HG03045 (cell line): ENCODE measurements around the gene MYO3B.
"Not testable (repeated sequence)": the region's sequence is repeated elsewhere in the genome, so short reads cannot be mapped to it uniquely, and the experiment has no call there.

Experiments
- ATAC-seq: cut with Tn5 transposase; IDR thresholded peaks from one replicate; pipeline ENCODE4 v1.9.1; 2021; ENCODE audit warnings: mild to moderate bottlenecking, moderate library complexity; ENCODE audit not compliant: unreplicated experiment

MYO3B gene

DNA sequence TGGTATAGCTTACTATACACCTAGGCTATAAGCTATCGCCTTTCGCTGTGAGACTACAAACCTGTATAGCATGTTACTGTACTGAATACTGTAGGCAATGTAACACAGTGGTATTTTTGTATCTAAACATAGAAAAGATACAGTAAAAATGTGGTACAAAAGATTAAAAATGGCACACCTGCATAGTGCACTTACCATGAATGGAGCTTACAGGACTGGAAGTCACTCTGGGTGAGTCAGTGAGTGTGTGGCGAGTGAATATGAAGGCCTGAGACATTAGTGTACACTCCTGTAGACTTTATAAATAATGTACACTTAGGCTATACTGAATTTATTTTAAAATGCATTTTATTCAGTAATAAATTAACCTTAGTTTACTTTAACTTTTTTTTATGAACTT, 279.0 kb downstream of the MYO3B start:
- ATAC-seq = no peak

DNA sequence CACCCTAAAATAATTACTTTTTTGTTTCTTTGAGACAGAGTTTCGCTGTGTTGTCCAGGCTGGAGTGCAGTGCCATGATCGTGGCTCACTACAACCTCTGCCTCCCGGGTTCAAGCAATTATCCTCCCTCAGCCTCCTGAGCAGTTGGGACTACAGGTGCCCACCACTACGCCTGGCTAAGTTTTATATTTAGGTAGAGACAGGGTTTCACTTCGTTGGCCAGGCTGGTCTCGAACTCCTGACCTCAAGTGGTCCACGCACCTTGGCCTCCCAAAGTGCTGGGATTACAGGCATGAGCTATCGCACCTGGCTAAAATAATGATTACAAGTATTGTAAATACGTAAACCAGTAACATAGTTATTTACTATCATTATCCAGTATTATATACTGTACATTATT, 279.8 kb downstream of the MYO3B start:
- ATAC-seq = no peak

DNA sequence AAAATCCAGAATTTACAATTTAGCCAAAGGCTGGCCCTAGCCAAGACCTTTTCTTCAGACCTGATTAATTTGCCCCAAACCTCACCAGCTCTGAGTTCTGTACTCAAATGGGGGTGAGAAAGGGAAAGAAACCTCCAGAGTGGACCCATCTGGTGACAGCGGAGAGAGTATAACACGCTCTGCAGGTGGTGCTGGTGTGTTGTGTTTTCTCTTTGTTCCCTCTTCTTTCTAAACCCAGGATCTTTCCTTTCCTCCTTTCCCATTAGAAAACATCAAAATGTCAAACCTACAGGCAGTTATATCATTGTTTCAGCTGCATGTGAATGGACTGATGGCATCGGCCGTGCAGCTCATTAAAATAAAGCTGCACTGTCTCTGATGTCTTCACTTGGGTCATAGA, 283.9 kb downstream of the MYO3B start:
- no peak for ATAC-seq

DNA sequence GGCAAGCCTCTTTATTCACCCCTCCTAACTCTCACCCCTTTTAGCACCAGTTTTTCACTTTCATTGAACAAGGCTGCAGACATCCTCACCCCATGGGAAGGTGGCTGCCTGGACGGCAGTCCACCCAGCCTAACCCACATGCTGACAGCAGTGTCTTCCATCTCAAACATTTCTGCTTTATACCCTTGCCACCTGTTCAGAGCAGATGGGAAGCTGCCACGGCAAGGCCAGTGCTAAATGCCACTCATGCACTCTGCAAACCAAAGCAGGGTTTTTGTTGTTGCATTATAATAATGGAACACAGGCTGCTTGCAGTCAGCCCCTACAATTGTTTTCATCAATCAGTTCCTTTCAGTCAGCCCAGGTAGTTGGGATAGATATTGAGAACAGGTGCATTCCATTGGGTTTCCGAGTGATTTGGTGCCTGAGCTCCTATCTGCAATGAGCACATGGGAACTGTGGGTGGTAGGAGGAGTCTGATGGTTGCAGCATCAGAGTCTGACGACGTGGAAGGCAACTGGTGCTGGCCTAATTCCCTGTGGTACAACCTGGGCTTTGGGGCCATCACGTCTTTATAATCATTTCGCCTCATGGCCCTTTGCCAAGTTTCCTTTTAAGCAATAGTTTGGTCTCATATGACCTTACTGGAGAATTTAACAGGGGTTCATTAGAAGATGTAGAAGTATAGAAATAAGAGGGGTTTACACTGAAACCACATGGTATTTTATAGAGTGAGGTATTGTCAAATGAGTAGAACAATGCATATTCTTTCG, 284.7 kb downstream of the MYO3B start:
- no peak for ATAC-seq

DNA sequence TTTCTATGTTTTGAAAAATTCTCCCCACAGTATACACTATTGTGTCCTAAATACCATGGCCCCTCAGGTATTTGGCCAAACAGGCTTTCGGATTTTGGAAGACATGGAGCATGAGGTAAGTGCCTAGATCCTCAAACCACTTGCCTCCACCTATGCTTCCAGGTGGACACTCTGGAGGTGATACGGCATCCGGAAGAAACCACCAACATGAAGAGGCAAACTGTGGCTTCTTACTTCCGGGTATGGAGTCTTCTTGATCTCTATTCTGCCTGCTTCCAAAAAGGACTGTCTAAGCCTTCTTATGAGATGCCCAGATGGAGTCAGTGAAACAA, 285.2 kb downstream of the MYO3B start:
- no peak for ATAC-seq

DNA sequence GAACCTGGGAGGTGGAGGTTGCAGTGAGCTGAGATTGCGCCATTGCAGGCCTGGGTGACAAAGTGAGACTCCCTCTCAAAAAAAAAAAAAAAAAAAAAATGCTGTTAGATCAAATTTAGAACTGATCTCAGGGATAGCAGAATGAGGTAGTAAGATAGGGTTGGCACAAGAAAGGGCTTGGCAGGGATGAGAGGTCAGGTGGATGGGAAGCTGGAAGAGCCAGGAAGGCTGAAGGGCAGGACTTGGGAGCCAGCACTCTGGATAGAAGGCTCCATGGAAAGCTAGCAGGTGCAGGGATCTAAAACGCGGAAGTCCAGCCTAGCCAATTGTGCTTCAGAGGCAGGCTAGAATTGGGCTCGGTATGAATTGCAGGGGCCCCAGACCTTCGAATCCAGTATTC, 286.3 kb downstream of the MYO3B start:
- no peak for ATAC-seq

DNA sequence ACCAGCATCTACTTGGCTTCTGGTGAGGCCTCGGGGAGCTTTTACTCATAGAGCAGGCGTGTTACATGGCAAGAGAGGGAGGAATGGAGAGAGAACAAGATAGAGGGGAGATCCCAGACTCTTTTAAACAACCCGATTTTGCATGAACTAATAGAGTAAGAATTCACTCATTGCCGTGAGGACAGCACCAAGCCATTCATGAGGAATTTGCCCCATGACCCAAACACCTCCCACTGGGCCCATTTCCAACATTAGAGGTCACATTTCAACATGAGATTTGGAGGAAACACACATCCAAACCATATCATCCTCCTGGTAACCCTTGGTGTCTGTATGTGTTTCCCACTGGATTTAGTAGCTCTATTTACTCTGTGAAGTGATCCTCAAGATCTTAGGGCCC, 287.3 kb downstream of the MYO3B start:
- ATAC-seq = no peak

DNA sequence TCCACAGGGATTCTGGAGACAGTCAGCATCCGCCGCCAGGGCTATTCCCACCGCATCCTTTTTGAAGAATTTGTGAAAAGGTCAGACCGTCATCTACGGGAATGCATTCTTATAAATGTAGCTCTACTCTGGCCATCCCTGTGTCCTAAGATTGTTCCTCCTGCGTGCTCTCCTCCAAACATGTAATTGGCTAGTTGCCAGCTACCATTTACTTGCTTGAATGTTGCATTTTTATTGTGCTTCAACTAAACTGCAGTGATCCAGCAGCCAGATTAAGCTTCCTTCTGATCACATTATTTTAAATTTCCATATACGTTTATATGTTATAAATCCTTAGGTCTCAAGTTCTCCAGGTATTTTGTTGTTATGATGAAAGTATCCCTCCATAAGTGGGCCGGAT, 288.7 kb downstream of the MYO3B start:
- ATAC-seq = no peak

DNA sequence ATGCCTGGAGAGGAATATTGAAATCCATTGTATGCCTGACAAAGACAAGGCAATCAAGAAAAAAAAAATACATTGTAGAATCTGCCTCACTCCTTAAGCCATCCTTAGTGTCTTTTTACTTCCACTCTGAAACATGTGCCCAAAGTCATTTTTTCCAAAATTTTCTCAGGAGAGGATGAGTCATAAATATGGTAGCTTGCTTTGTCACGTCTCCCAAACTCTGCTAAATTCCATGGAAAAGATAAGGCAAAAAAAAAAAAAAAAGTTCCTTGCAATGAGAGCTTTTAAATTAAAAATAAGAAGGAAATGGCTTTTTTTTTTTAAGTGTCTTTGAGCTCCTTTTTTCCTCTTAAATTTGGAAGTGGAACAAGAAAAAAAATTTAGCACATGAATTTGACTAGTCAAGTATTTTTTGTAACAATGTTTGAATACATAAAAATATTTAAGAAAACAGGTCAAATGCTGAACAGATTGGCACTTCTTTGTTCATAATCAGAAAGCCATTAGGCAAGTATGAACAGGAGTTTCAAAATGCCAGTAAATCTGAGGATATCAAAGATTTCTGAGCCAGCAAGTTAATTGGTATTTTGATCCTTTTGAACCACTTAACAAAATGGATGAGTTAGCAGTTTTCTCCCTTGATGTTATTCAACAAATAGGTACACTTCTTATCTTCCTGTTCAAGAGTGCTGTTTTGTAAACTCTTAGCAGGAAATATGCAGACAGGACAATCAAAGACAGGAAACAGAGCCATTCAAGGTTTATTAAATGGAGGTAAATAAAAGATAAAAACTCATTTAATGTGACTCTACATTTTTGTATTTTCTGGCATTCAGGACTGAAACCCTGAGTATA, 289.8 kb downstream of the MYO3B start:
- ATAC-seq = no peak

DNA sequence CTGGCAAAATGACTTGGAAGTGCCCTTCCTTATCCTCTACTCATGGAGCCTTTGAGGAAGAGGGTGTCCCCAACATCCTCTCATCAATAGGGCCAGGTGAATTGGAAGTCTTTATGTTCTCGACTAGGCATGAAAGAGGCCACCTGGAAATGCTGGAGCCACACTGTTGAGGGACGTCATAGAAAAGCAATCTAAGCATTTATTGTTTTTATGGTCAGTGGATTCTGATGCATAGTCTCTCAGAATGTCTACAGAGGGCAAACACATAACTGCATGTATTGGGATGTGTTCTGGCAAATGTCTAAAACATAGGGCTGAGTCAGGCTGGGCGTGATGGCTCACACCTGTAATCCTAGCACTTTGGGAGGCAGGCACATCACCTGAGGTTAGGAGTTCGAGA, 290.6 kb downstream of the MYO3B start:
- no peak for ATAC-seq

DNA sequence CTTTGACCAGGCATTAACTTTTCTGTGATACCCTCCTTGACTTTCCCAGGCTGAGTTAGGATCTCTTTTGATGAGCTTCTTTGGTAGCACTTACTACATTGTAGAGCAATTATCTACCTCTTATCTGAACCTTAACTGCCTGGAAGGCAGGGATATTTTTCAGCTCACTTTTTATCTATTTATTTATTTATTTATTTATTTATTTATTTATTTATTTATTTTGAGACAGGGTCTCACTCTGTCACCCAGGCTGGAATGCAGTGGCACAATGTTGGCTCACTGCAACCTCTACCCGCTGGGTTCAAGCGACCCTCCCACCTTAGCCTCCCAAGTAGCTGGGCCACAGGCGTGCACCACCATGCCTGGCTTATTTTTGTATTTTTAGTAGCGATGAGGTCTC, 294.6 kb downstream of the MYO3B start:
- not testable (repeated sequence) for ATAC-seq

DNA sequence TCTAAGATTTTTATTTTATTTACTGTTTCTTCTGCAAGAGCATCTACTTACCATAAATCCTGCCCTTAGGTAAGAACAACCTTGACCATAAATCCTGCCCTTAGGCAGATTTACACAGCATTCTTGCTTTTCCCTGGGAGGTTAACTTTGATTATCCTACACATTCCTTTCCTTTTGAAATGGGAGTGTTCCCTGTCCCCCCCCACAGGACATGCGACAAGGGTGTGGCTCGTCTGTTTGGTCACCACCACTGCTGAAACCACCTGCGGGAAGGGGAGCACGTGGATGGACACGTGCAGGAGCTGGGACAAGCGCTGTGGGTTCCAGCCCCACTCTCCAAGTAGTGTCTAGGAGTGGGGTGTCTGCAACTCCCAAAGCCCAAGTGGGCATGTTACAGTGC, 297.9 kb downstream of the MYO3B start:
- ATAC-seq = no peak

DNA sequence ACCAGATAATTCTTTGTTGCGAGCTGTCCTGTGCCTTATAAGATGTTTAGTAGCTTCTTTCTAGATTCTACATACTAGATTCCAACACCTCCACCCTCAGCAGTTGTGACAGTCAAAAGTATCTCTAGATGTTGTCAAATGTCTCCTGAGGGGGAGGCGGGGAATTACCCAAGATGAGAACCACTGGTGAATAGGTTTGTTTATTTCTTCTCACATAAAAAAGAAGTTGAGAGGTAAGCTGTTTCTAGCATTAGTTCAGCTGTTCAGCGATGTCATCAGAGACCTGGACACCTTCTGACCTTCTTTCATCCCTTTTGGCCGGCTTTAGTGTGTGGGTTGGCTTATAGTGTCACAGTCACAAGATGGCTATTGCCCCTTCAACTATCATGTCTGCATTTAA, 299.7 kb downstream of the MYO3B start:
- no peak for ATAC-seq

DNA sequence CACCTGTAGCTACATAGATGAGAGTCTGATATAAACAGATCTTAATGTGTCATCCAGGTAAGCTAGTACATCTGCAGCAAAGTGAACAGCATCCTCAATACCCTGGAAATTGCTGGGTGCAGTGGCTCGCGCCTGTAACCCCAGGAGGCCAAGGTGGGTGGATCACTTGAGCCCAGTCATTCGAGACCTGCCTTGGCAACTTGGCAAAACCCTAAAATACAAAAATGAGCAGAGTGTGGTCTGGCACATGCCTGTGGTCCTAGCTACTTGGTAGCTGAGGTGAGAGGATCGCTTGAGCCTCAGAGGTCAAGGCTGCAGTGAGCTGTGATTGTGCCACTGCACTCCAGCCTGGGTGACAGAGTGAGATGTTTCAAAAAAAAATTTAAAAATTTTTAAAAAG, 303.3 kb downstream of the MYO3B start:
- no peak for ATAC-seq

DNA sequence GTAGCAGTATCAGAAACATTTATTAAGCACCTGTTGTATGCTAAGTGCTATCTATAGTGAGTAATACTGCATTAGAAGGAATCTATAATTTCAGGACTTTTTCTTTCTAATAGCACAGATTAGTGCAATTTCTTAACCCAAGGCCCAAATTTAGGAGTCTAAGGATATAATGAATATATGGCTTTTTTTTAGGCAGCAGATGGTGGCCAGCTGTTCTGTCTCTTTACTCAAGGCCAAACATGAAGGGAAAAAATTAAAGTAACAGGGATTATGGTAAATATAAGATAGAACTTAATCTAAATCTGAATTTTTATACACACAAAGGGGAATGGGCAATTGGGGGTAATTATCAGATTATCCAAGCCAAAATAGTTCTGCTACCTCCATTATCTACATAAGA, 306.6 kb downstream of the MYO3B start:
- no peak for ATAC-seq

DNA sequence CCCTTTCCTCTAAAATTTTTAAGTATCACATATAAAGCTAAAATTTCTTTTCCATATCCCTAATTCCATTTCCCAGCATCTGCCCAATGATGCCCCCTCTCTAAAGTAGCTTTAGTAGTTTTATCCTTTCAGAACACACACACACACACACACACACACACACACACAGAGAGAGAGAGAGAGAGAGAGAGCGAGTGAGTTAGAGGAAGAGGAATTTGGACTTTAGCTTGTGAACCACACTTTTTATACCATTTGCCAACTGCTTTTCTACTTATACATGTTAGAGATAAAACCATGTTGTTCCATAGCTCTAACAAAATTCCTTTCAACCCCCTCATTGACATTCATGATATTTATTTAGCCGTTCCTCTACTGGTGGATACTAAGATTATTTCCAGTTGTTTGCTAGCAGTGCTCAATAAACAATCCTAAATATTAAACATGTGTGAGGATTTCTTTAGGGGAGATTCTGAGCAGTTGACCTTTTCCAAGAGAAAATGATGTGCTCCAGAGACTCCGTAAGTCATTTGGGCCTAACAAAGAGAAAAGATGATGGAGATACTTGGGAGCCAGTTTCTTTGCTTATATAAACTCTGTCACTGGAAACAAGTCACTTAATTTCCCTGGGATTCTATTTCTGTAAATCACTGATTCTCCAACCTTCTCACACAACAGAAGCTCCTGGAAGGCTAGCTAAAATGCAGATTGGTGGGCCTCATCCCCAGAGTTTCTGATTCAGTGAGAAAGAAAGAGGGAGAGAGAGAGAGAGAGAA, 307.5 kb downstream of the MYO3B start:
- ATAC-seq = no peak

DNA sequence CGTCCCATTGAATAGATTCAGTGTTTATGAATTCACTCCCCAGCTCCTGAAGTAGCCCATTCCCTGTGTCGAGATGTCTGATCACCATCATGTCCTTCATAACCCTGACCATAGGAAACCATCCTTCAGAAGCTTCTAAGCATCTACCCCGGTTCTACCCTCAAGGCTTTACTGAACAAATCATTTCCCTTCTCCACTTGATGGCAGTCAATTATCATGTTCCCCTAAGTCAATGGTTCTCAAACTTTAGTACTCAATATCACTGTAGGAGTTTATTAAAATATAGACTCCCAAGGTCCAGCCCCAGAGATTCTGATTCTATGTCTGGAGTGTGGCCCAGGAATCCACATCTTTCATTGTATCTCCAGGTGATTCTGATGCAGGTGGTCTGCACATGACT, 308.8 kb downstream of the MYO3B start:
- no peak for ATAC-seq

DNA sequence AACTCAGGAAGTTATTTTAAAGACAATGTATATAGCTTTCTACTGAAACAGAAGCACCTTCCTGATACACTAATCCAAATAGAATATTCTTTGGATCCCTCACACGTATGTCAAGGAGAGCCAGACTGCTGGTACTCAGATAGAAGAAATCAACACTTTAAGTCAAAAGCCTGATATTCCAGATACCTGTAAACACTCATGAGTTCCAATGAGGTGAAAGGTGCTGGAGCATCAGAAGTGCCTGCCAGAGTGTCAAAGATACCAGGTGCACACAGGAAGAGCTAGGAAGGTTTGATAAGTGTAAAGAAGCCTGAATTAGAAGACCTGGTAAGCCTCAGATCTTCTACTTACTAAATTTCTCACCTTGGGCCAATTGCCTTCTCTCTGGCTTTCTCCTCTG, 310.9 kb downstream of the MYO3B start:
- no peak for ATAC-seq

DNA sequence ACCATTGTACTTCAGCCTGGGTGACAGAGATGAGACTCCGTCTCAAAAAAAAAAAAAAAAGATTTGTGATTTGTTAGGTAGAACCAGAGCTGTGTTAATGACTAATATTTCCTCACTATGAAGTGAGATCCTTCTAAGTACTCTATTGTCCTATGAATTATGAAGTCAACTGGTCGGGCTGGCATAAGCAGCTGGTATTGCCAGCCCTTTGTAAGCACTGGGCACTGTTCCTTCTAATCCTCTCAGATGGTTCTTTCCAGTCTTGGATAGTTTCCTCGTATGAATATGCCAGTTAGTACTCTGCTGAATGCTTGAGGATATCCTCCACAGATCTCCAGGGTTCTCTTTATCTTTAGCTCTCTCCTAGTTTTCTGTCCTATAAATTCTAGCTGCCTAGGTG, 314.1 kb downstream of the MYO3B start:
- no peak for ATAC-seq

DNA sequence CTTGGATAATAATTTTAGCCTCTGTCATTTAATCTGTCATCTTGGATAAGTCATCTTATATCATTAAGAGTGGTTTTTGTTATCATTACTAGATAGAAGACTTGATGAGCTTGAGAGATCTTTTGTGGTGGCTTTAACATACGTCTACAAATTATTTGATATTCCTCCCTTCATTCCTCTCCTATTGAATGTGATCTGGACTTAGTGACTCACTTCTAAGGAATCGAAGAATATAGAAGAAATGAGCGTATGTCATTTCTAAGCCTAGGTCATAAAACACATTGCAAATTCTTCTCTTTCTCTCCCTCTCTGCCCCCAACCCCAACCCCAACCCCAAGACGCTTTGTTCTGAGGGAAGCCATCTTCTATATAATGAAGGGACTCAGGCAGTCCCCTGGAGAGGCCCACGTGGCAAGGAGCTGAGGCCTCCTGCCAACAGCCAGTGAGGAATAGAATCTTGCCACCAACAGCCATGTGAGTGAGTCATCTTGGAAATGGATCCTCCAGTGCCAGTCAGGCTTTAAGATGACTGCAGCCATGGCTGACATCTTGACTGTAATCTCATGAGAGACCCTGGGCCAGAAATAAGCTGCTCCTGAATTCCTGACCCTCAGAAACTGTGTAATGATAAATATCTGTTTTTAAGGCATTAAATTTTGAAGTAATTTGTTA, 315.6 kb downstream of the MYO3B start:
- no peak for ATAC-seq

DNA sequence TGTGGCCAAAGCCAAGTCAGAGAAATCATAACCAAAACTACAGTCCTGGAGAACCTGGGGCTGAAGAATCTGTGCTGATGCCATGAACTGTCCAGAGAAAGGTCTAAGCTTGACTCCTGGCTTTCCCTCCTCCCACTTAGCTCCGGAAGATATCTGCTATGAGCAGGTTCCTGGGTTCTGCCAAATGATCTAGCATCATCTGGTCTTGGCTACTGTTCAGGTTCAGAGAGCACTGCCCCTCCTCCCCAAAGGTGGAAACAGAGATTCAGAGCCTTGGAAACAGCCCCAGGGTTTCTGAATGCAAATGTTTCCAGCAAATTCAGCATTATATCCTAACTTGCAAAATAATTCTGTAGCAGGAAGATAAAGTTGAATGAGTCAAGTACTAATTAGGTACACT, 317.9 kb downstream of the MYO3B start:
- ATAC-seq = no peak
